Caco-2 (cell line): ENCODE results near the gene GPR151. TPM values are rescaled to one million over a fixed set of nuclear protein-coding genes. Genes with fewer than 3 reads are reported as not detected.

Experiments used
- BruUV-seq: library from RNA; stranded (reverse); fragments of 400-500 nt; replicated peaks from 2 replicates; lab custom pipeline; 2021; lab: Mats Ljungman, UMichigan
- CTCF ChIA-PET: fragments of 300-600 bp; sonication (Branson Sonifier 250); formaldehyde crosslinking; loops from one replicate; lab custom pipeline; 2022; ENCODE audit warnings: antibody characterized with exemption; lab: Charles Lee
- POLR2A ChIA-PET: fragments of 300-600 bp; sonication (Branson Sonifier 250); formaldehyde crosslinking; loops from one replicate; lab custom pipeline; 2022; ENCODE audit warnings: antibody characterized with exemption; lab: Charles Lee
- DNase-seq, 2 experiments: peaks; one replicate each; pipeline versions ENCODE4 v3.0.0 to v3.0.0-alpha.2; 2020 to 2022
- H3K27me3 ChIP-seq: replicated peaks from 2 replicates; pipeline ENCODE4 v1.6.0; 2011; ENCODE audit warnings: low read length; ENCODE audit not compliant: control insufficient read depth, insufficient read depth
- H3K36me3 ChIP-seq: 2 replicates; pipeline ENCODE4 v1.5.1; 2011; ENCODE audit warnings: low read length; ENCODE audit not compliant: control insufficient read depth, insufficient read depth
- H3K4me1 ChIP-seq: fragments of 250-450 bp; sonication (Bioruptor Pico); 2 replicates; pipeline ENCODE4 v1.5.1; 2020; ENCODE audit warnings: mild to moderate bottlenecking
- H3K4me3 ChIP-seq: 2 replicates; pipeline ENCODE4 v1.5.1; 2011; ENCODE audit warnings: low read depth, mild to moderate bottlenecking, control low read depth, low read length
- H3K9me3 ChIP-seq: fragments of 250-450 bp; sonication (Bioruptor Pico); 2 replicates; pipeline ENCODE4 v1.5.1; 2020; ENCODE audit warnings: mild to moderate bottlenecking, moderate library complexity
- H3K27ac Mint-ChIP-seq: one replicate; pipeline ENCODE4 v1.8.0; 2022; ENCODE audit warnings: mixed read lengths; ENCODE audit not compliant: unreplicated experiment
- H3K27me3 Mint-ChIP-seq: one replicate; pipeline ENCODE4 v1.8.0; 2022; ENCODE audit warnings: mixed read lengths; ENCODE audit not compliant: insufficient read depth, unreplicated experiment
- H3K36me3 Mint-ChIP-seq: one replicate; pipeline ENCODE4 v1.8.0; 2022; ENCODE audit warnings: mild to moderate bottlenecking, mixed read lengths; ENCODE audit not compliant: insufficient read depth, unreplicated experiment
- H3K4me1 Mint-ChIP-seq: one replicate; pipeline ENCODE4 v1.8.0; 2022; ENCODE audit warnings: low read depth, mixed read lengths; ENCODE audit not compliant: unreplicated experiment
- H3K4me3 Mint-ChIP-seq: one replicate; pipeline ENCODE4 v1.8.0; 2022; ENCODE audit warnings: mild to moderate bottlenecking, moderate library complexity, mixed read lengths; ENCODE audit not compliant: unreplicated experiment
- H3K9me3 Mint-ChIP-seq: one replicate; pipeline ENCODE4 v1.8.0; 2022; ENCODE audit warnings: mixed read lengths; ENCODE audit not compliant: unreplicated experiment
- CTCF ChIP-seq, 2 experiments: fragments of 200-600 bp in 1 of 2; IDR thresholded peaks; 1 replicate in 1 of 2; 2 replicates in 1 of 2; pipeline versions ENCODE4 v1.5.1 to v1.8.0; 2011 to 2022; ENCODE audit warnings: antibody characterized with exemption in 1 of 2, control low read depth in 1 of 2, inconsistent platforms in 1 of 2, low read depth in 1 of 2, low read length in 1 of 2, mild to moderate bottlenecking in 1 of 2, moderate library complexity in 1 of 2; ENCODE audit not compliant: insufficient read depth in 1 of 2, severe bottlenecking in 1 of 2, unreplicated experiment in 1 of 2
- intact Hi-C: fragments of 100-400 bp; cut with micrococcal nuclease; formaldehyde crosslinking; loops from one replicate; pipeline ENCODE4 v1.10.0; 2022; ENCODE audit not compliant: unreplicated experiment
- total RNA-seq: library from RNA; stranded (reverse); gene quantifications from 2 replicates; pipeline ENCODE4 v1.2.3, GENCODE V29; 2022

Gene GPR151
- total RNA-seq, 1 experiment from 2014 or later, result not detected

GRCh38 chr5:146514575-146514974, 1.4 kb downstream of the GPR151 start:
- H3K4me1 ChIP-seq, result no peaks in the 10 kb centered on the region
- POLR2A ChIA-PET, result no interaction called here
- CTCF ChIA-PET, result interaction anchor here (0.9 kb wide), 1 partner anchor 68 kb away, joined by 3 read pairs; no protein-coding TSS in a partner anchor
- no peaks in the 10 kb centered on the region for H3K4me1 Mint-ChIP-seq
- H3K9me3 Mint-ChIP-seq, result no peaks in the 10 kb centered on the region
- TF ChIP-seq CTCF (IDR thresholded peaks at IDR 0.05; ENCODE audit: insufficient read depth in 1 of 2, low read depth in 1 of 2, low read length in 1 of 2, severe bottlenecking in 1 of 2, unreplicated experiment in 1 of 2), result no peak
- BruUV-seq, result no TSS peak
- no peak overlapping the region for H3K4me3 Mint-ChIP-seq
- DNase-seq, result no peak
- H3K27ac Mint-ChIP-seq, result no peak overlapping the region
- H3K27me3 Mint-ChIP-seq, result no peaks in the 10 kb centered on the region
- no peaks in the 10 kb centered on the region for H3K9me3 ChIP-seq
- H3K27me3 ChIP-seq, result no peaks in the 10 kb centered on the region
- intact Hi-C loops, result no loop called here
- peaks cover 64% of the 10 kb centered on the region for H3K36me3 Mint-ChIP-seq
- H3K36me3 ChIP-seq, result no peaks in the 10 kb centered on the region; the same call in 1 of the 2 replicates
- H3K4me3 ChIP-seq, result no peak overlapping the region

- Histone ChIP-seq H3K4me3 (no peak overlapping the region), H3K9me3 (no peaks in the 10 kb centered on the region), H3K4me1 (no peaks in the 10 kb centered on the region), H3K27me3 (no peaks in the 10 kb centered on the region), H3K36me3 (no peaks in the 10 kb centered on the region; the same call in 1 of the 2 replicates)
- no peak overlapping the region for H3K4me3 Mint-ChIP-seq
- H3K36me3 Mint-ChIP-seq, result peaks cover 70% of the 10 kb centered on the region
- no peak overlapping the region for H3K27ac Mint-ChIP-seq
- intact Hi-C loops, result no loop called here
- no peaks in the 10 kb centered on the region for H3K4me1 Mint-ChIP-seq
- no peak for DNase-seq
- POLR2A ChIA-PET, result no interaction called here
- H3K27me3 Mint-ChIP-seq, result no peaks in the 10 kb centered on the region
- BruUV-seq, result no TSS peak
- H3K9me3 Mint-ChIP-seq, result no peaks in the 10 kb centered on the region
- CTCF ChIA-PET, result no interaction called here
- TF ChIP-seq CTCF (IDR thresholded peaks at IDR 0.05; ENCODE audit: insufficient read depth in 1 of 2, low read depth in 1 of 2, low read length in 1 of 2, severe bottlenecking in 1 of 2, unreplicated experiment in 1 of 2), result no peak
These were observed 2.5 kb downstream of the GPR151 start for GRCh38 chr5:146513462-146513861.

- no peak for TF ChIP-seq CTCF (IDR thresholded peaks at IDR 0.05; ENCODE audit: insufficient read depth in 1 of 2, low read depth in 1 of 2, low read length in 1 of 2, severe bottlenecking in 1 of 2, unreplicated experiment in 1 of 2)
- no peaks in the 10 kb centered on the region for H3K27me3 Mint-ChIP-seq
- BruUV-seq, result TSS peak; percentile 68
These were observed 5.3 kb downstream of the GPR151 start for GRCh38 chr5:146510559-146511125.

More at GRCh38 chr5:146510559-146511125, 5.3 kb downstream of the GPR151 start:
- H3K4me3 ChIP-seq, result no peak overlapping the region
- POLR2A ChIA-PET, result no interaction called here
- H3K4me1 Mint-ChIP-seq, result peaks cover 5% of the 10 kb centered on the region
- no peaks in the 10 kb centered on the region for H3K9me3 ChIP-seq
- CTCF ChIA-PET, result no interaction called here
- DNase-seq, result no peak
- H3K27ac Mint-ChIP-seq, result no peak overlapping the region
- H3K4me3 Mint-ChIP-seq, result no peak overlapping the region
- no peaks in the 10 kb centered on the region for H3K9me3 Mint-ChIP-seq
- intact Hi-C loops, result no loop called here
- peaks cover 2% of the 10 kb centered on the region; the same call in 1 of the 2 replicates for H3K36me3 ChIP-seq
- H3K4me1 ChIP-seq, result 0 out of 2 replicates have a peak, but pooled peaks cover 5% of the 10 kb centered on the region
- H3K36me3 Mint-ChIP-seq, result peaks cover 75% of the 10 kb centered on the region
- H3K27me3 ChIP-seq, result no peaks in the 10 kb centered on the region
